ENCODE results near the gene DLGAP4.

DNA sequence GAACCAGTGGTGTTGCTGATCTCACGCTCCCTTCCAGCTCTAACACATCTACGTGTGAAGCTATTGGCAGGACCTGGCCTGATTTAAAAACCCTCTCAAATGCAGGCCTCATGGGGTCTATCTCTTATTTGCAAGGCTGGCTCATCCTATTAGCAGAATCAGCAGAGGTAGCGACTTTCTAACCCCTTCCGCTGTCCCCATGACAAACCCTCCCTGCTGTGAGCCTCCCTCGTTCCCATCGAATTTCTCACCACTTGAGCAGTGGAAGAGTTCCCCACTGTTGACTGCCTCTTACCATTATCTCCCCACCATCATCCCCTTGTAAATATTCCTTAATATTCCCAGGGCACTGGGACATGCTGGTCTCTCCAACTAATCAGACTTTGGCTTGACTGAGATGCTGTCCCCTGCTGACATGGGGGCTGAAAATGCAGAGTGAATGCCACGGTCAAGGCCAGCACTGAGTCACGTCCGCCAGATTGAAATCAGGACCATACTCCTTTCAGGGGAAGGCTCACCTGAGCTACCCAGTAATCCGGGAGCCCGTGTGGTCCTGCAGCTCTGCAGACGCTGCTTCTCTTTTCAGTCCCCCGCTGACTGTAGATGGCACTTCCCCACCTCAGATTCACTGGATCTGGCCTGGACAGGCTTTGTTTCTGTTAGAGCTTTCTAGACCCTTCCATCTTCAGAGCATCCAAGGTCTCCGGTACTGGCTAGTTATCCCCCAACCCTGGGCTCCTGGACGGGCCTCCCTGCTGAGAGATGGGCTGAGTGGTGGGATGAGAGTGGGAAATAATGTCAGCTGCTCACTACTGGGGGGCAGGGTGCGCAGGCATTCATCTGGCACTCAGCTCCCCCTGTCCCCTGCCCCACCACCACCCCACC, 46.7 kb upstream of the DLGAP4 start:
- TF ChIP-seq, protein P1, sequence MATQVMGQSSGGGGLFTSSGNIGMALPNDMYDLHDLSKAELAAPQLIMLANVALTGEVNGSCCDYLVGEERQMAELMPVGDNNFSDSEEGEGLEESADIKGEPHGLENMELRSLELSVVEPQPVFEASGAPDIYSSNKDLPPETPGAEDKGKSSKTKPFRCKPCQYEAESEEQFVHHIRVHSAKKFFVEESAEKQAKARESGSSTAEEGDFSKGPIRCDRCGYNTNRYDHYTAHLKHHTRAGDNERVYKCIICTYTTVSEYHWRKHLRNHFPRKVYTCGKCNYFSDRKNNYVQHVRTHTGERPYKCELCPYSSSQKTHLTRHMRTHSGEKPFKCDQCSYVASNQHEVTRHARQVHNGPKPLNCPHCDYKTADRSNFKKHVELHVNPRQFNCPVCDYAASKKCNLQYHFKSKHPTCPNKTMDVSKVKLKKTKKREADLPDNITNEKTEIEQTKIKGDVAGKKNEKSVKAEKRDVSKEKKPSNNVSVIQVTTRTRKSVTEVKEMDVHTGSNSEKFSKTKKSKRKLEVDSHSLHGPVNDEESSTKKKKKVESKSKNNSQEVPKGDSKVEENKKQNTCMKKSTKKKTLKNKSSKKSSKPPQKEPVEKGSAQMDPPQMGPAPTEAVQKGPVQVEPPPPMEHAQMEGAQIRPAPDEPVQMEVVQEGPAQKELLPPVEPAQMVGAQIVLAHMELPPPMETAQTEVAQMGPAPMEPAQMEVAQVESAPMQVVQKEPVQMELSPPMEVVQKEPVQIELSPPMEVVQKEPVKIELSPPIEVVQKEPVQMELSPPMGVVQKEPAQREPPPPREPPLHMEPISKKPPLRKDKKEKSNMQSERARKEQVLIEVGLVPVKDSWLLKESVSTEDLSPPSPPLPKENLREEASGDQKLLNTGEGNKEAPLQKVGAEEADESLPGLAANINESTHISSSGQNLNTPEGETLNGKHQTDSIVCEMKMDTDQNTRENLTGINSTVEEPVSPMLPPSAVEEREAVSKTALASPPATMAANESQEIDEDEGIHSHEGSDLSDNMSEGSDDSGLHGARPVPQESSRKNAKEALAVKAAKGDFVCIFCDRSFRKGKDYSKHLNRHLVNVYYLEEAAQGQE (IDR thresholded peaks at IDR 0.05; ENCODE audit: low read depth), result no peak
- TF ChIP-seq POLR2AphosphoS5 (IDR thresholded peaks at IDR 0.05; ENCODE audit: low read depth, low read length), result no peak
- TF ChIP-seq, protein P2, sequence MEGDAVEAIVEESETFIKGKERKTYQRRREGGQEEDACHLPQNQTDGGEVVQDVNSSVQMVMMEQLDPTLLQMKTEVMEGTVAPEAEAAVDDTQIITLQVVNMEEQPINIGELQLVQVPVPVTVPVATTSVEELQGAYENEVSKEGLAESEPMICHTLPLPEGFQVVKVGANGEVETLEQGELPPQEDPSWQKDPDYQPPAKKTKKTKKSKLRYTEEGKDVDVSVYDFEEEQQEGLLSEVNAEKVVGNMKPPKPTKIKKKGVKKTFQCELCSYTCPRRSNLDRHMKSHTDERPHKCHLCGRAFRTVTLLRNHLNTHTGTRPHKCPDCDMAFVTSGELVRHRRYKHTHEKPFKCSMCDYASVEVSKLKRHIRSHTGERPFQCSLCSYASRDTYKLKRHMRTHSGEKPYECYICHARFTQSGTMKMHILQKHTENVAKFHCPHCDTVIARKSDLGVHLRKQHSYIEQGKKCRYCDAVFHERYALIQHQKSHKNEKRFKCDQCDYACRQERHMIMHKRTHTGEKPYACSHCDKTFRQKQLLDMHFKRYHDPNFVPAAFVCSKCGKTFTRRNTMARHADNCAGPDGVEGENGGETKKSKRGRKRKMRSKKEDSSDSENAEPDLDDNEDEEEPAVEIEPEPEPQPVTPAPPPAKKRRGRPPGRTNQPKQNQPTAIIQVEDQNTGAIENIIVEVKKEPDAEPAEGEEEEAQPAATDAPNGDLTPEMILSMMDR (IDR thresholded peaks at IDR 0.05 in 2 of 3, conservative IDR thresholded peaks at IDR 0.05 in 1 of 3; ENCODE audit: borderline replicate concordance in 1 of 3, insufficient read depth in 1 of 3, low read depth in 2 of 3, low read length in 2 of 3), result no peak
